ENCODE data around the gene BCAP31.
"Not testable (repeated sequence)": the region's sequence is repeated elsewhere in the genome, so short reads cannot be mapped to it uniquely, and the experiment has no call there.

Gene BCAP31

GRCh38 chrX:153694687-153695270 lies 29.4 kb downstream of the BCAP31 start:
- Histone ChIP-seq H3K27ac (ENCODE audit: low read depth, low read length) (no peak overlapping the region), H3K4me3 (ENCODE audit: low read depth in 1 of 2, low read length in 2 of 2) (no peak overlapping the region), H3K27me3 (ENCODE audit: control insufficient read depth in 1 of 2, insufficient read depth in 2 of 2, low read length in 2 of 2) (peaks cover 0 to 3% of the 10 kb centered on the region in 2 donors), H3K36me3 (ENCODE audit: insufficient read depth, low read length) (no peaks in the 10 kb centered on the region), H3K9me3 (ENCODE audit: low read length) (no peaks in the 10 kb centered on the region), H3K4me1 (ENCODE audit: insufficient read depth, low read length) (peaks cover 6% of the 10 kb centered on the region), H3K9ac (ENCODE audit: low read length) (no peak overlapping the region)

- not testable (repeated sequence) for H3K27me3 ChIP-seq (ENCODE audit: control insufficient read depth in 1 of 2, insufficient read depth in 2 of 2, low read length in 2 of 2); H3K9me3 ChIP-seq (ENCODE audit: low read length); H3K4me1 ChIP-seq (ENCODE audit: insufficient read depth, low read length); H3K9ac ChIP-seq (ENCODE audit: low read length); H3K36me3 ChIP-seq (ENCODE audit: insufficient read depth, low read length); H3K27ac ChIP-seq (ENCODE audit: low read depth, low read length); H3K4me3 ChIP-seq (ENCODE audit: low read depth in 1 of 2, low read length in 2 of 2)
Observed at GRCh38 chrX:153694256-153694655, 29.9 kb downstream of the BCAP31 start.

- no peak overlapping the region for H3K27ac ChIP-seq (ENCODE audit: low read depth, low read length)
Observed at GRCh38 chrX:153693216-153694086, 30.7 kb downstream of the BCAP31 start.

GRCh38 chrX:153692611-153693156 lies 31.5 kb downstream of the BCAP31 start:
- Histone ChIP-seq H3K4me3 (ENCODE audit: low read depth in 1 of 2, low read length in 2 of 2) (no peak overlapping the region), H3K27me3 (ENCODE audit: control insufficient read depth in 1 of 2, insufficient read depth in 2 of 2, low read length in 2 of 2) (peaks cover 0 to 5% of the 10 kb centered on the region in 2 donors), H3K9ac (ENCODE audit: low read length) (no peak overlapping the region), H3K9me3 (ENCODE audit: low read length) (no peaks in the 10 kb centered on the region), H3K36me3 (ENCODE audit: insufficient read depth, low read length) (no peaks in the 10 kb centered on the region), H3K4me1 (ENCODE audit: insufficient read depth, low read length) (peaks cover 10% of the 10 kb centered on the region), H3K27ac (ENCODE audit: low read depth, low read length) (no peak overlapping the region)

More at GRCh38 chrX:153693216-153694086, 30.7 kb downstream of the BCAP31 start:
- peaks cover 0 to 5% of the 10 kb centered on the region in 2 donors for H3K27me3 ChIP-seq (ENCODE audit: control insufficient read depth in 1 of 2, insufficient read depth in 2 of 2, low read length in 2 of 2)
- H3K4me3 ChIP-seq (ENCODE audit: low read depth in 1 of 2, low read length in 2 of 2): no peak overlapping the region
- no peaks in the 10 kb centered on the region for H3K9me3 ChIP-seq (ENCODE audit: low read length)
- H3K36me3 ChIP-seq (ENCODE audit: insufficient read depth, low read length): no peaks in the 10 kb centered on the region
- H3K9ac ChIP-seq (ENCODE audit: low read length): no peak overlapping the region
- peaks cover 10% of the 10 kb centered on the region for H3K4me1 ChIP-seq (ENCODE audit: insufficient read depth, low read length)

- H3K27me3 ChIP-seq (ENCODE audit: control insufficient read depth in 1 of 2, insufficient read depth in 2 of 2, low read length in 2 of 2): peaks cover 0 to 8% of the 10 kb centered on the region in 2 donors
- H3K4me3 ChIP-seq (ENCODE audit: low read depth in 1 of 2, low read length in 2 of 2): no peak overlapping the region
- H3K36me3 ChIP-seq (ENCODE audit: insufficient read depth, low read length): no peaks in the 10 kb centered on the region
- peaks cover 10% of the 10 kb centered on the region for H3K4me1 ChIP-seq (ENCODE audit: insufficient read depth, low read length)
- H3K27ac ChIP-seq (ENCODE audit: low read depth, low read length): no peak overlapping the region
- no peaks in the 10 kb centered on the region for H3K9me3 ChIP-seq (ENCODE audit: low read length)
- no peak overlapping the region for H3K9ac ChIP-seq (ENCODE audit: low read length)
Observed at GRCh38 chrX:153692003-153692402, 32.2 kb downstream of the BCAP31 start.

GRCh38 chrX:153691032-153691827 lies 33.0 kb downstream of the BCAP31 start:
- not testable (repeated sequence) for H3K36me3 ChIP-seq (ENCODE audit: insufficient read depth, low read length); H3K4me3 ChIP-seq (ENCODE audit: low read depth in 1 of 2, low read length in 2 of 2); H3K9ac ChIP-seq (ENCODE audit: low read length); H3K27ac ChIP-seq (ENCODE audit: low read depth, low read length); H3K27me3 ChIP-seq (ENCODE audit: control insufficient read depth in 1 of 2, insufficient read depth in 2 of 2, low read length in 2 of 2); H3K4me1 ChIP-seq (ENCODE audit: insufficient read depth, low read length); H3K9me3 ChIP-seq (ENCODE audit: low read length)

GRCh38 chrX:153690466-153690865 lies 33.7 kb downstream of the BCAP31 start:
- no peaks in the 10 kb centered on the region for H3K9me3 ChIP-seq (ENCODE audit: low read length)
- no peak overlapping the region for H3K9ac ChIP-seq (ENCODE audit: low read length)
- H3K4me3 ChIP-seq (ENCODE audit: low read depth in 1 of 2, low read length in 2 of 2): no peak overlapping the region
- H3K4me1 ChIP-seq (ENCODE audit: insufficient read depth, low read length): peaks cover 10% of the 10 kb centered on the region
- no peaks in the 10 kb centered on the region for H3K36me3 ChIP-seq (ENCODE audit: insufficient read depth, low read length)
- H3K27ac ChIP-seq (ENCODE audit: low read depth, low read length): peak overlapping the region; percentile 75
- peaks cover 0 to 11% of the 10 kb centered on the region in 2 donors for H3K27me3 ChIP-seq (ENCODE audit: control insufficient read depth in 1 of 2, insufficient read depth in 2 of 2, low read length in 2 of 2)

- no peak overlapping the region for H3K9ac ChIP-seq (ENCODE audit: low read length)
- H3K36me3 ChIP-seq (ENCODE audit: insufficient read depth, low read length): no peaks in the 10 kb centered on the region
- H3K9me3 ChIP-seq (ENCODE audit: low read length): no peaks in the 10 kb centered on the region
- H3K27ac ChIP-seq (ENCODE audit: low read depth, low read length): peak overlapping the region; percentile 75
- peaks cover 10% of the 10 kb centered on the region for H3K4me1 ChIP-seq (ENCODE audit: insufficient read depth, low read length)
- H3K4me3 ChIP-seq (ENCODE audit: low read depth in 1 of 2, low read length in 2 of 2): peak overlapping the region; percentile 32 to 43
- peaks cover 0 to 17% of the 10 kb centered on the region in 2 donors for H3K27me3 ChIP-seq (ENCODE audit: control insufficient read depth in 1 of 2, insufficient read depth in 2 of 2, low read length in 2 of 2)
Observed at GRCh38 chrX:153689654-153690465, 34.3 kb downstream of the BCAP31 start.

- Histone ChIP-seq H3K9me3 (ENCODE audit: low read length) (no peaks in the 10 kb centered on the region), H3K27ac (ENCODE audit: low read depth, low read length) (no peak overlapping the region), H3K4me3 (ENCODE audit: low read depth in 1 of 2, low read length in 2 of 2) (no peak overlapping the region), H3K36me3 (ENCODE audit: insufficient read depth, low read length) (no peaks in the 10 kb centered on the region), H3K27me3 (ENCODE audit: control insufficient read depth in 1 of 2, insufficient read depth in 2 of 2, low read length in 2 of 2) (peaks cover 0 to 18% of the 10 kb centered on the region in 2 donors), H3K4me1 (ENCODE audit: insufficient read depth, low read length) (peaks cover 10% of the 10 kb centered on the region), H3K9ac (ENCODE audit: low read length) (no peak overlapping the region)
Observed at GRCh38 chrX:153688911-153689590, 35.1 kb downstream of the BCAP31 start.

GRCh38 chrX:153688506-153688905 lies 35.7 kb downstream of the BCAP31 start:
- no peak overlapping the region for H3K4me3 ChIP-seq (ENCODE audit: low read depth in 1 of 2, low read length in 2 of 2)
- H3K9me3 ChIP-seq (ENCODE audit: low read length): no peaks in the 10 kb centered on the region
- peaks cover 0 to 18% of the 10 kb centered on the region in 2 donors for H3K27me3 ChIP-seq (ENCODE audit: control insufficient read depth in 1 of 2, insufficient read depth in 2 of 2, low read length in 2 of 2)
- H3K36me3 ChIP-seq (ENCODE audit: insufficient read depth, low read length): no peaks in the 10 kb centered on the region
- no peak overlapping the region for H3K27ac ChIP-seq (ENCODE audit: low read depth, low read length)
- H3K9ac ChIP-seq (ENCODE audit: low read length): no peak overlapping the region
- H3K4me1 ChIP-seq (ENCODE audit: insufficient read depth, low read length): peaks cover 10% of the 10 kb centered on the region
